Activated naive CD4-positive, alpha-beta T cell treated with Interleukin-2 at 50 U/mL for 16 hours (primary cell): ENCODE data around the gene PICK1.

Experiments
- DNase-seq: peaks from one replicate; pipeline ENCODE4 v3.0.0-alpha.2; 2020

The PICK1 gene

DNA sequence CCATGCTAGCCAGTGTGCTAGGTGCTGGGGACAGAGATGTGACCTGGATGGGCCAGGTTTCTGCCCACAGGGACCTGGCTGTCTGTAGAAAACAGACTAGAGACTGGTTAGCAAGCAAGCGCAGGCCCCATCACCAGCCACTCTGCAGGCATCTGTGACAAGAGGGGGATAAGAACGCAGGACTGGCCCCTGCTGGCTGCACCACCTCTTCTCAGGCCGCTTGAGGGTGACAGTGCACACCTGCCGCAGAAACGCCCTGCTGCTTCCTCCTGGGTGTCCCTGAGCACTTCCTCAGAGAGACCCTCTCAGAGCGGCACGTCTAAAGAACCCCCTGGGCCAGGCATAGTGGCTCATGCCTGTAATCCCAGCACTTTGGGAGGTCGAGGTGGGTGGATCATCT, 5.9 kb upstream of the PICK1 start:
- no peak for DNase-seq

- DNase-seq = peak; percentile 76
These were observed 5.0 kb upstream of the PICK1 start for GRCh38 chr22:38051900-38052862.

DNA sequence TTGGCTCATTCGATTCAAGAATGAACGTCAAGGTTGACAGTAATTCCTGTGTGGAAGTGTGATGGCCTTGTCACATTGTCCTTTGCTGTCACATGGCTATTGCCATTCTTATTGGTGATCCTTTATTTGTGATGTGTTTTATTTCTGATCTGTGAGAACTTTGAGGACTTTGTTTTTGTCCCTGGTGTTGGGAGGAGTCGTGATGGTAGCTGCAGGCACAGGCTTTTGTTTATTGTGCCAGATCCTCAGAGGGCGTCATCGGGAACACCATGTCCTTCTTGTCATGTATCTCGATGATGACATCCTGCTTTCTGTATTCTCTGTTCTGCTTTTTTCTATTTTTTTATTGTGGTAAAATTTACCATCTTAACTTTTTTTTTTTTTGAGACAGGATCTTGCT, 5.6 kb downstream of the PICK1 start:
- DNase-seq = no peak

- DNase-seq = no peak
These were observed 8.3 kb downstream of the PICK1 start for GRCh38 chr22:38065539-38065938.

GRCh38 chr22:38066381-38067027, 9.3 kb downstream of the PICK1 start:
- DNase-seq = no peak

DNA sequence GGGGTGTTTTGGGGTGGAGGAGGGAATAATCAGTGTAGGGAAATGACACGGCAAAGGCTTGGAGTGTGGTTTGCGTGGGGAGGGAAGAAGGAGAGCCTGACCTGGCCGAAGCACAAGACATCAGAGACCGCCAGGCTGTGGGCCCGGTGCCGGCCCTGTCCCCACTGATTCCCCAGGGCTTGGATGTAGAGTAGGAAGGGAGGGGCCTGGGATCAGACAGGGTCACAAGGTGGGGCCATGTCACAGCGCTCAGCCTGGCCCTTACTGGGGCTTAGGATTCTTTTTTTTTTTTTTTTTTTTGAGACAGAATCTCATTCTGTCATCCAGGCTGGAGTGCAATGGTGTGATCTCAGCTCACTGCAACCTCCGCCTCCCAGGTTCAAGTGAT, 9.8 kb downstream of the PICK1 start:
- no peak for DNase-seq

- DNase-seq = no peak
These were observed 10.7 kb downstream of the PICK1 start for GRCh38 chr22:38067761-38068360.

DNA sequence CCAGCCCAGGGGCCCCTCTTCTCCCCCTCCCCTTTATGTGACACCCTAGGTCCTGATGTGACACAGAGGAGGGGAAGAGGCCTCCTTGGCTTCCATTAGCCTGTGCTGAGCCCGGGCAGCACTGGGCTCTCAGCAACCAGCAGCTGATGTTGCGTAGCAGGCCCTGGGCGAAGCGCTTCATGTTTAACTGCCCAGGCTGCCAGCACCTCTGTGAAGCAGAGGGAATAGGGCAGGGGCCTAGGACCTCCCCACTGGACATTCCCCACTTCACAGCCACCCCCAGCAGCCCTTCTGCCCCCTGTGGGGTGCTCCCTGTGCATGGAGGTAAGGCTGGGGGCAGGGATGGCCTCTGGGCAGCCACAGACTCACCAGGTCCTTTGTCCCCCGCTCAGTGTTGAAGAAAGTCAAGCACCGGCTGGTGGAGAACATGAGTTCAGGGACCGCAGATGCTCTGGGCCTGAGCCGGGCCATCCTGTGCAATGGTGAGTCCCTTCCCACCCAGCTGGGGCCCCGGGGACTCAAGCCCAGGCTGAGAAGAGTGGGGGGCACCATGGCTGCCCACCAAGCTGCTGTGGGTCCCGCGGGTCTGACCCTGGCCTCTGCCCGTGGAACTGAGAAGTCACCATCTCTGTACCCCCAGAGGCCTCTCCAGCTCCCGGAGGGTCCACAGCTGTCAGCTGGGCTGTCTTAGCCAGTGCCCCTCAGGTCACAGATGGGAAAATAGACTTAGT, 11.6 kb downstream of the PICK1 start:
- DNase-seq = no peak

DNA sequence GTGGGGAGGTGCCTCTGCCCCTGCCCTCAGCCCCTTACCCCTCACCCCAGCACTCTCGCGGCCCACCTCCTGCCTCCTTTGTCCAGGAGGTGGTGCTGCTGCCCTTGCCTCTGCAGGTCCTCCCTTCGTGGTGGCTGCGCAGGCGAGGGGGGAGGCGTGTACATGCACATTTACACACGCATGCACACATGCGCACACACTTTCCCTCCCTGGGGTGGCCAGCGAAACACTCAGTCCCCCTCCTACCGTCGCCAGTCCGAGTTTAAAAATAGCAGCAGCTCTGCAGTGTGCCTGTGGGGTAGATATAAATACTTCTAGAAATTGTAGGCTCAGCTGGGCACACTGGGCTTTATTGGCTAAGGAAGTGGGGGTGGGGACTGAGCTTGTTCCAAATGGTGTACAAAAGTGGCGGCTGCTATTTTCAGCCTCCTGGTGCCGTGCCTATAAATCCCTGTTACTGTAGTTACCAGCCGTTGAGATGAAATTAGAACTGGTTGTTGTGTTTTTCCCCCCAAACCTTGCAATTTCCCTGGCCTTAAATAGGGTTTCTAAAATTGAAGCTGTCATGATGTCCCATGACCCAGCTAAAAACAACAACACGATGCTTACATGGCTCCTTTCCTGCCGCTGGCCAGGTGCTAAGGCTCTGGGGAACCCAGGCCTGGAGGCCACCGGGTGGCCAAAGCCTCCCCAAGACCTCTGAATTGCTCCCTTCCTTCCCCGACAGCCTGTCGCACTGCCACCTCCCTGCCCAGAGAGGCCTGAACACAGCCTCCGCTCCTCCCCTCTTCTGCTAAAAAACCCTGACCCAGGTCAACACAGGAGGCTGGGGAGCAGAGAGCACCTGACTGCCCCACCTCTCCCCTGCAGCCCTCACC, 12.4 kb downstream of the PICK1 start:
- no peak for DNase-seq

DNA sequence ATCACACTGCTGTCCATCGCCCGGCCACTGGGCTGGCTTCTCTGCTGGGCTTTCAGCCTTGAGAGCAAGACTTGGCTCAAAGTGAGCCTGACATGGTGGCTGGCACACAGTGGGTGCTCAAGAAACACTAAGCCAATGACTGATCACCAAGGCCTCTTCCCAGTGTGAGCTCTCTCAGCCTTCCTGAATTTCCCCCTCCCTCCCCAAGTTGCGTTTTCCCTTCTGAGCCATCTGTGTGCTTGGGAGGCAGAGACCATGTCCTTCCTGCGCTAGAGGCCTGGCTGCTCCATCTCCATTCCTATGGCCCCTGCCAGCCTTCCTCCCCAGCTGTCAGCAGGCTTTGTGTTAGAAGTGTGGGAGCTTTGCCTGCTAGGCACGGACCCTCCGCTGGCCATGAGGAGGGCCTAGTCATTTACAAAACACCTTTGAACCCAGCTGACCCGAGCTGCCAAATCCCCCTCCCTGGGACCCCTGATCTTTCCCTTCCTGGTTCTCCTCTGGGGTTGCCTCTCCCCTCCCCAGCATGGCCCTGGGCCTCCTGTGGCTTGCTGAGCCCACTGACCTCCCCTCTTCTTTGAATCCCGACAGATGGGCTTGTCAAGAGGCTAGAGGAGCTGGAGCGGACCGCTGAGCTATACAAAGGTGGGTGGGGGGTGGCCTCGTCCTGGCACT, 13.2 kb downstream of the PICK1 start:
- DNase-seq = no peak

DNA sequence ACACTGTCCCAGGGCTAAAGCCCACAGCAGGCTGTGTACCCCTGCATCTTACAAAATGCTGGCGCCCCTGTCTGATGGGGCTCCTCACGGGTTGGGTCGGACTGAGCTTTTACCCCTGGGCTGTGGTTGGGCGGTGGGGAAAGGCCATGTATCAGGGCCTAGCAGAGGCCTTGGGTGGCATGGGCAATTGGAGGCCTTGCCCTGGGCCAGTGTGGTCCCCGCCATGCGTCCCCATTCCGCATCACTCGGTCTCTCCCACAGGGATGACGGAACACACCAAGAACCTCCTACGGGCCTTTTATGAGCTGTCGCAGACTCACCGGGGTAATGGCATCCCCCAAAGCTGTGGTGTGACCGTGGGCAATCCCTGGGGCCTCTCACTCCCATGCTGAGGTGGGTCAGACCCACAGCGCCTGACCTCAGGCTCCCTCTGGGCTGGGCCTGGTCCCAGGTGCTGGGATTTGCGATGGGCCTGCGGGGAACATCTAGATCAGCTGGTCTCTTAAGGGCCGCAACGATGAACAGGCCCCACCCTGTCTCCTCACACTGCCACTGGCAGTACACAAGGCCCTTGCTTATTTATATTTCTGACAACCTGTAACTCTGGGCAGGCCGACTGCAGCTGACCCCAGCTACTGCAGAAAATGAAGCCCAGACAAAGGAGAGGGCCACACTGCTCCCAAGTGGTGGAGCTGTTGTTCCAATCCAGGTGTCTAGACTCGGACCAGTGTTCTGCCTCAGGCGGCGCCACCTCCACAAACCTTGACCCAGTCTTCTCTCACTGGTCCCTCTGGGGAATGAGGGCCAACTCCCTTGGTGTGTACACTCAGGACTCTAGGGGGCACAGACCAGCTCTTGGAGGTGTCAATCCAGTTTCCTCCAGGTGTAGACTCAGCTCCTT, 14.5 kb downstream of the PICK1 start:
- no peak for DNase-seq

- no peak for DNase-seq
These were observed 15.3 kb downstream of the PICK1 start for GRCh38 chr22:38072322-38073149.

DNA sequence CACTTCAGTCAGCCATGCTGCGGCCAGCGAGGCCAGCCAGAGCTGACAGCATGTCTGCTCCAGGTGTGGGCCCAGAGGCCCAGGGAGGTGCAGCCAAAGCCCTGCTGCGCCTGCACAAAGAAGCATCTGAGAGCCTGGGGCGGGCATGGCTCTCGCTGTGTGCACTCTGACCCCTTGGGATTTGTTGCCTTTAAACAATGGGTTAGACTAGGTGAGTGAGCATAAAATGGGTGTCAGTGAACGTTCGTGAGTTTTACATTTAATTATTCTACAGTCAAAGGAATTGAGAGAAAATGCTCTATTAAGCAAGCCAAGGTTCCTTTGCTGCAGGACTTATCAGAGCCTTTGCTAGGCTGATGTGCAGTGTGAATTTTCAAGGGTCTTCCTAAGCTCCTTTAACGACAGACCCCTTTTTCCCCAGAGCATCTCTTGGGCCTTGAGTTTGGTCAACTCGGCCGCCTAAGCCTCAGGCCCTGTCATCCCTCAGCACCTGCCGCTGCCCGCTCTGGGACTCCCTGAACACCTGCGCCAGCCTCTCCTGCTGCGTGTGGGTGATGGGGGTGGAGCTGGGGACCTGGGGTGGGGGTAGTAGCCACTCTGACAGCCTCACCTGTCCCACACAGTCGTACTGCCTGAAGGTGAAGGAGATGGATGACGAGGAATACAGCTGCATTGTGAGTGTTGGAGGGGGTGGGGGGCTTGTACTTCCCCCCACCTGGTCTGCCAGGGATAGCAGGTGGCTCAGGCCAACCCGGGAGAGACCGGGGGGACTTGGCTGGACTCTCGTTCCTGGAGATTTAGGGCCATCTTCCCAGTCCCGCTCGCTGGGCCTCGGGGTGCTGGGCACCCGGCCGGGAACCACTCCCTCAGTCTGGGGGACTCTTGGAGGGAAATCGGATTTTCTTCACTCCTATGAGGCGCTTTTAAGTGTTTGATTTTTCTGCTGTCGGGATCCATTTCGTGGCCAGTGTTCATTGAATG, 16.2 kb downstream of the PICK1 start:
- DNase-seq = no peak

DNA sequence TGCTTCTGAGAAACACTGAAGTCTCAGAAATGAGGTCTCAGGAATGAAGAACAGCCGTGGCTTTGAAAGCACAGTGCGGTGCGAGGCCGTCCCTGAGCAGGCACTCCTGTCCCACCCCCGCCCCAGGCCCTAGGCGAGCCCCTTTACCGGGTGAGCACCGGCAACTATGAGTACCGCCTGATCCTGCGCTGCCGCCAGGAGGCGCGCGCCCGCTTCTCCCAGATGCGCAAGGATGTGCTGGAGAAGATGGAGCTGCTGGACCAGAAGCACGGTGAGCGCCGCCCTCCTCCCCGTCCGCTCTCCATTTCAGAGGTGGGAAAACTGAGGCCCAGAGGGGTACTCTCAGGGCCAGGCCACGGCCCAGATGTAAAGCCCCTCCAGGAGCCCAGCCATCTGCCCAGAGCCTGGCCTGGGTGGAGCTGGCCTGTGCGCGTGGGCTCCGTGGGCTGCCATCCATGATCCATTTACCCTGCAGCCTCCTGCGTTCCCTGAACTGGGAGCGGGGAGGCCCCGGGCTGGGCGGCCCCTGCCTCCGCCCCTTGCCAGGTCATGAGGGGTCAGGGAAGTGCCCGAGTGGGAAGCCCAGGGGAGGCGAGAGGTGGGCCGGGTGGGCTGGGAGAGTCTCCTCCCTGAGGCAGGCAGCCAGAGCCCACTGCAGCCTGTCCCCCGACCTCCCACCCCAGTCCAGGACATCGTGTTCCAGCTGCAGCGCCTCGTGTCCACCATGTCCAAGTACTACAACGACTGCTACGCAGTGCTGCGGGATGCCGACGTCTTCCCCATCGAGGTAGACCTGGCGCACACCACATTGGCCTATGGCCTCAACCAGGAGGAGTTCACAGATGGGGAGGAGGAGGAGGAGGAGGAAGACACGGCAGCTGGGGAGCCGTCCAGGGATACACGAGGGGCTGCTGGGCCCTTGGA, 17.2 kb downstream of the PICK1 start:
- no peak for DNase-seq

GRCh38 chr22:38075105-38075825, 18.1 kb downstream of the PICK1 start:
- DNase-seq = no peak

DNA sequence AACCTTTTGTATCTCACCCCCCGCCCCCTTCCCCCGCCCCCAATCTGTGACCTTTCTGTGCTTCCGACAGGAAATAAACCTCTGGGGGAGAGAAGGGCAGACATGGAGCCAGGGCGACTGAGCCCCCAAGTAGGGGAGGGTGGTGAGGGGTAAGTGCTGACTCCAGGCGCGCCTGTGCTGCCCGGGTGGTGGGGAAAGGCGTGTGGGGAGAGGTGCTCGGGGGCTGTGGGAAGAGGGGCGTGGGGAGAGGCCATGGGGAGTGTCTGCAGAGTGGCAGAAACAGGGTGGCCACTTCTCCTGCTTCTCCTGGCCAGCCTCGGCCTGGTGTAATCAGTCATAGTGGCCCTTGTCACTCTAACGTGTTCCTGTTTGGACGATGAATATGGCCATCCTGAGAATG, 18.8 kb downstream of the PICK1 start:
- DNase-seq = no peak
